GM19238 (cell line): ENCODE measurements around the gene ANGPTL8.

Source experiments
- DNase-seq: peaks from one replicate; pipeline ENCODE4 v3.0.0; 2011; ENCODE audit warnings: low spot score; ENCODE audit not compliant: insufficient read length

Gene ANGPTL8

DNA sequence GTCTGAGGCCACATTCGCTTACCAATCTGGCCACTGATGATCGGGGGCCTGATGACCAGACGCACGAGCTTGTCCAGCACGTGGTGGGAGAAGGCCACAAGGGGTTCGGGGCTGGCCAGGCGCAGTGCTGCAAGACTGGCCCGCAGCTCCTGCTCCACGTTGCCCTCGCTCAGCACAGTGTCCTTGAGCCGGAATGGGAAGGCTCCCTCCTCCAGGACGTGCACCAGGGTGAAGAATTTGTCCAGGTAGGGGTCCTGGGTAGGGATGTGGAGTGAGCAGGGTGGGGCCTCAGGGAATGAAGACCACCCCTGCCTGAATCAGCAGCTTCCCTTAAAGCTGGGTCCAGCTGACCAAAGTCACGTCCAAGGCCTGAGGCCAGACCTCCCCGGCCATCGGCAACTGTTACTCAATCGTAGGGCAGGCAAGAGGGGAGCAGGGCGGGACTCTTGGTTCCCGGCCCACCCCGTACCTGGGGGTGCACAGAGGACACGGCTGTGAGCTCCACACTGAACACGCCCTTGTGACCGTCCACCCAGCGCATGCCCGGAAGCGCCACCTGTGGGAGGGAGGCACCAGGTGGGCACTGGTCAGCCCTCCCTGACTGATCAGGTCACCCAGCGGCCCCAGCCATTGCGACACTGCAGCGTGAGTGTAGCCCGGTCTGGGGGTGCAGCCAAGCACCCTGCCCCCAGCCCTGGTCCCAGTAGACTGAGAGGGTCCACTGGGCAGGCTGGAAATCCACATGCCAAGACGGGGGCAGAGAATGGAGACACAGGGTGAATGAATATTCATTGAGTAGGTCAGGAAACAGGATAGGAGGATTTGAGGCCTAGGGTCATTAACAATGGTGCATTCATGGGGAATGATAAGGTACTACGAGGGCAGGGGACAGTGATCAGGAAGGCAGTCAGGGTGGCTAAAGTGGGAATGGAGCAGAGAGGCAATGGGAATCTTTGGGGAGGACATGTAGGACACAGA, 2.8 kb upstream of the ANGPTL8 start:
- DNase-seq = no peak

DNA sequence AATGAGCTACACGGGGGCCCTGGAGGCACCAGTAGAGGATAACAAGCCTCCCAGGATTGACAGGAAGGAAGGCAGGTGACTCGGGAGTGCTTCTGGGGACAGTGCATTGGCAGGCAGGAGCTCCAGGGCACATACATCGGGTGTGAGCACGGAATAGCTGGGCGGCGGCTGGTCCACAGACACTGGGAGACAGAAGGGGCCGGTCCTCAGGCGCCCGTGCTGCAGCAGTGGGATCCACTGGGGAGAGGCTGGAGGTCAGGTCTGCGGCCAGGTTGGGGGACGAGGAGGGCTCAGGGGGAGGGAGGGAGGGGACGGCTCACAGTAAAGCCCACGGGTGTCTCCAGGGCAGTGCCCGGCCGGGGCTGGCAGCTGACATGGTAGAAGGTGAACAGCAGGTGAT, 2.1 kb upstream of the ANGPTL8 start:
- no peak for DNase-seq

DNA sequence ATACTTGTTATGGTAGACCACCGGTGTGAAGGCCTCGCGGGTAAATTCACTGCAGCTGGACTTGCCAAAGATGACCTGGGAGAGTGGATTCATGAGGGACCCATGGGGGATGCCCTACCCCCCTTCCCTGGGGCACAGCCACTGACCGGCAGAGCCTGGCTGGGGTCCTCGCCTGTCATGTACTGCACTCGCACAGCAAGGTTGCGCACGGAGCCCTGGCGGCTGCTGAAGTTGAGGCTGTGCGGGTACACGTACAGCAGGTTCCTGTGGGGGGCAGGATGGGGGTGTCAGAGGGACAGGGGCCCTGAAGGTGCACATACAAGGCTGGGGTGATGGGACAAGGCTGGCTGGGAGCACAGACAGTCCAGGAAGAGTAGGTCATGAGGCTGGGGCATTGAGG, 1.4 kb upstream of the ANGPTL8 start:
- DNase-seq = no peak

DNA sequence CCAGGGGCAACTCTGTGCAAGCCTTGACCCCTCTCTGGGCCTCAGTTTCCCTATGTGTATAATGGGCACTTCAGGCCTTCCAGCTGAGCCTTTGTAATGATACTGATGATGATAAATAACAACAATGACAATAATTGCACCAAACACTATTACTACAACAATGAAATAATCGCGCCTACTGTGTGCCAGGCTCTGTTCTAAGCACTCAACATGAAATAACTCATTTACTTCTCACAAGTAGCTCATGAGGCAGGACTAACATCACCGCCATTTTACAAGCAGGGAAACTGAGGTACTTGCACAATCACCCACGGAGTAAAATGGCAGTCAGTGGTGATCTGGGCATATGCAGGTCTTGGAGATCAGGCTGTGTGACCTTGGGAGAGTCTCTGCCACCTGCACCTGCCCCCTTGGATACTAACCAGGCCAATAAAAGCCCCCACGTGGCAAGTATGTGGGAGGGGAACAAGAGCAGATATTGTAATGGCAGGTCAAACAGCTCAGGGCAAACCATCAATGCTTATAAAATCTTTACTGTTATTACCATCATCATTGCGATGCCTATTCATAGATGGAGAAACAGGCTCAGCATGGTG, 540 bp upstream of the ANGPTL8 start:
- no peak for DNase-seq

DNA sequence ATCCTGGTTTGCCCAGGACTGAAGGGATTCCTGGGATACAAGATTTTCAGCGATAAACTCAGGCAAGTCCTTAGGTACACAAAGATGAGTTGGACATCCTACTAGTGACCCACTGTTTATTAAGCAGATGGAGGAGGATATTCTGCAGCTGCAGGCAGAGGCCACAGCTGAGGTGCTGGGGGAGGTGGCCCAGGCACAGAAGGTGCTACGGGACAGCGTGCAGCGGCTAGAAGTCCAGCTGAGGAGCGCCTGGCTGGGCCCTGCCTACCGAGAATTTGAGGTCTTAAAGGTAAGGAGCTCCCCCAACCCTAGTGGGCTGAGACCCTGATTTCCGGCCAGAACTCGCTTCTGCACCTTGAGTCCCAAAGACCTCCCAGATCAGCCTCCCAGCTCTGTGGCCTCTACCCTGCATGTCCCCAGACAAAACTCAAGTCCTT, 607 bp downstream of the ANGPTL8 start:
- DNase-seq = no peak

DNA sequence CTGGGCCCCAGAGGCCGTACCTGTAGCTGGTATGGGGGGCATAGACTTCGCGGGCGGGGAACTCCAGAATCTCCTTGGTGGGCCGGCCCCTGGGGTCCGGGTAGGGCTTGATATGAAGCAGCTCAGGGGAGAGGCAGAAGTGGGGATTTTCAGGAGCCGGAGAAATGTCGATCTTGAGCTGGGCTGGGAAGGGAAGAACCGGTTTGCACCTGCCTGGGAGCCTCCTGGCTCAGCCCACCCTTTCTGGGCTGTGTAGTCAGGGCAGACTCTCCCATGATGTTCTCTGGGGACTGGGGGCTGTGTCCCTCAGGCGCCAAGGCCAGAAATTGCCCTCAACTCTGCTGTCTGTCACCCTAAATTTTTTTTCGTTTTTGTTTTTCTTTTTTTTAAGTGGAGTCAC, 2.6 kb downstream of the ANGPTL8 start:
- no peak for DNase-seq

DNA sequence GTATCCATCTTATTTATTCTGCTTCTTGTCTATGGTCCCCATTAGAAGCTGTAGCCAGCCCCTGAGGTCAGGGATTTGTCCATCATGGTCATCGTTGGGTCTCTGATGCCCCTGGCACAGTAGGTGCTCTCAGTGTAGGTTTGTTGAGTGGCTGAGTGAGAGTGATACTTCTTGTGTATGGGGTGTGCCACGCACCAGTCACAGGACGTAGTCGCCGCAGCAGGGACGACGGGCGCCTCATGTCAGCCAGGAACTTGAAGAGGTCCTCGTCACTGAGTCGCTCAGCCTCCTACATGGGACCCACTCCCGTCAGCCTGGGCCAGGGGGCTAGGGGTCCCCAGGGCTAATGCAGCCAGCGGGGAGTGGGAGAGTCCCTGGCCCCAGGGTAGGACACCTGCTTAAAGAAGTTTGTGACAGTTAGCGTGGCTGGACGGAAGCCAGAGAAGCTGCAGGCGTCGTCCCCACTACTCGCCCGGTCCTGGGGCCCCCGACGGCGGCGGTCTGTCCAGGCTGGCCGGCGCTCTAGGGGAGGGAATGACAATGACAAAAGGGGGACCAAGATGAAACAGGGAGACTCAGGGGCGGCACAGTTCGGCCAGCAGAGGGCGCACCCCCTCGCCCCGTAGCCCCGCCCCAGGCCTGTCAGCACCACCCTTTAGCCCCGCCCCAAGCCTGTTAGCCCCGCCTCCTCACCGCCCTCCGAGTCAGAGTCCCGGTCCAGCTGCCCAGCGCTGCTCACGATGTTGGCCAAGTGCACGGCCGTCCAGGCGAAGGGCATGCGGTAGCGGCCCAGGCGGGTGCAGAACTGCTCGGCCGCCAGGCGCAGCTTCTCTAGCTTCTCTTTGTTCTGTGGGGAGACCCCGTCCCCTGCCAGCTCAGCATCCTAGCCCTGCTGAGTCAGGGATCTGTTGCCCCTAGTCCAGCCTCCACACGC, 3.7 kb downstream of the ANGPTL8 start:
- DNase-seq = peak; percentile 85

DNA sequence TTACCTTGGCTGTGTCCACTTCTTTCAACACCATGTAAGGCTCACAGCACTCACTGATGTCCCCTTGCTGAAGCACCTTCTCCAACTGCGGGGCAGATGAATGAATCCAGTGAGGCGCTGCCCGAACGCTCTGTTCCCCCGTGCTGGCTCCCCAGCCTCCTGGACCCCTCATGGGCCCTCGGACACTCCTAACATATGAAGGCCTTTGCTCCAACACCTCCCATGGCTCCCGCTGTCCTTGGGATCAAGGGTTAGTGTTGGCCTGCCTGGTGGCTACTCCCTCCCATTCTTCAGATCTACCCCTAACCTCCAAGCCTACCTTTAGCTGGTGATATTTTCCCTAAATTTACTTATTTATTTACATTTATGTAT, 4.4 kb downstream of the ANGPTL8 start:
- DNase-seq = no peak

DNA sequence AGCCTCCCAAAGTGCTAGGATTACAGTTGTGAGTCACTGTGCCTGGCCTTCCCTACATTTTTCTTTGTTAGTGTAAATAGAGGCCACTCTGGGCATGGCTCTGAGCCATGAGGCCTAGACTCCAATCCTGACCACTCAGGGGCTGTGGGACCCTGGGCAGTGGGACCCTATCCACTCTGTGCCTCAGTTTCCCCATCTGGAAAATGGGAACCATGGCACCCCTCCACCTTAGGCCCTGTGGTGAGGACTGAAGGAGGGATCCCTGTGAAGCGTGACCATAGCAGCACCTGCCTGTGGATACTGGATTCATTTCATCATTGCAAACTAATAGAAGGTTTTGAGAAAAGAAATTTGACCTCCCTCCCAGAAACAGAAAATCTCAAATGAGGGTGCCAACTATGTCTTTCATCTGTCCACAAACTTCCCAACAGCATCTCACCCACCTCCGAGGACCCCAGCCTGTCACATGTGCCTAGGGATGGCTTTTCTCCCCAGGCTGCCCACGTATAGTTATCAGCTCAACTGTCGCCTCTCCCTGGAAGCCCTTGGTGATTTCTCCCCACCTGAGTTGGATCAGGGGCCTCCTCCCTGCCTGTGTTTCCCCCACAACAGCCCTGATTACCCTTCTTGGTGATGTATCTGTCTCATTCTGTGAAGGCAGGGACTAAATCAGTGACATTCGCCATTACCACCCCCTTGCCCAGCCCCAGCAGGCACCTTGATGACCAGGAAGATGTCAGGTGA, 5.6 kb downstream of the ANGPTL8 start:
- no peak for DNase-seq

DNA sequence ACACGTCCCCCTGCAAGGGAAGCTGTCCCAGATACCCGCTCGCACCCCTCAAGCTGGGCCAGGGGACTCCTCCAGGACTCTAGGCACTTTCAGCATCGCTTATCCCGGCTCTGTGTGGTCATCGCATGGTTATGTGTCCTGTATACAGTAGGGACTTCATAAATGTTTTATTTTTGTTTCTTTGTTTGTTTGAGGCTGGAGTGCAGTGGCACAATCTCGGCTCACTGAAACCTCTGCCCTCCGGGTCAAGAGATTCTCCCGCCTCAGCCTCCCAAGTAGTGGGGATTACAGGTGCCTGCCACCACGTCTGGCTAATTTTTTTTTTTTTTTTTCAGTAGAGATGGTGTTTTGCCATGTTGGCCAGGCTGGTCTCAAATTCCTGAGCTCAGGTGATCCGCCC, 7.5 kb downstream of the ANGPTL8 start:
- DNase-seq = no peak

DNA sequence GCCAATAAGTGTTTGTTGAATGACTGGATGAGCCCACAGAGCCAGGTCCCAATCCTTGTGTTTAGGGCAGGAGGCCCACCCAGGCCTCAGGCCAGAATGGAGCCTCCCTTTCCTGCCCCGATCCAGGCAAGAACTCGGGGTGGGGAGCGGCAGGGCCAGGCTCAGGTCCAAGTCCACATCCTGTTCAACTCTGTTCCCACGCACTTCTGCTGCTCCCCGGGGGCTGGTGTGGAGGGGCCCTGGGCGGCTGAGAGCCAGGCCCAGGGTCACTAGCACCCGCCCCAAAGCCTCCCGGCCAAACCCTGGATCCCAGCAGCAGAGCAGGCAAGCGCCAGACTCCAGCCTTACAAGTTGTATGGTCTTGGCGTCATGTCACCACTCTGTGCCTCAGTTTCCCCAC, 8.0 kb downstream of the ANGPTL8 start:
- no peak for DNase-seq

DNA sequence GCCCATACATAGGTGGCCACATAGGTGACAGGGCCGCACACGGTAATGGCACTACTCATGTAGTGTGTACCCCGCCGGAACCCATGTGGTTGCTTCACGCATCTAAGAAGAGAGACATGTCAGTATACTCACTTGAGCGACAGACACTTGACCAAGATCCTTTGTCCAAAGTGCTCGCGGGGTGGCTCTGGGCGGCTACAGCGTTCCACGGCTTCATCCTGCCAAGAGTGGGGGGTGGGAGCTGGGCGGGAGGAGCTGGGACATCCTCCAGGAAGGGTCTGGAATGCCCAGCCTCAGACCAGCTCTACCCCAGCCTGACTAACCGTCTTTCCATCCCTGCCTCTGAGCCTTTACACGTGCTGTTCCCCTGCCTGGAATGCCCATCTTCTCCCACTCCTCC, 8.5 kb downstream of the ANGPTL8 start:
- no peak for DNase-seq

DNA sequence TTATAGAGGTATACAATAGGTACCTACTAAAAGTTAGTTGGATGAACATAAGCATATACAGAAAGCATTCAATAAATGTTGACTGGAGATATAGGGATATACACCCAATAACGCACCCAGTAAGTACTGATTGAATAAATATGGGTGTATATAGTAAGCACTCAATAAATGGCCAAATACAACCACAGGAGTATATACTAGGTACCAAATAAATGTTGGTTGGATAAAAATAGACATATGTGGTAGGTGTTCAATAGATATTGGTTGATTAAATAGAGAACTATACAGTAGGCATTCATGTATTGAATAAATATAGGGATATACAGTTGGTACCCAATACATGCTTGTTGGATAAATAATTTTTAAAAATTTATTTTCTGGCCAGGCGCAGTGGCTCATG, 9.4 kb downstream of the ANGPTL8 start:
- no peak for DNase-seq

DNA sequence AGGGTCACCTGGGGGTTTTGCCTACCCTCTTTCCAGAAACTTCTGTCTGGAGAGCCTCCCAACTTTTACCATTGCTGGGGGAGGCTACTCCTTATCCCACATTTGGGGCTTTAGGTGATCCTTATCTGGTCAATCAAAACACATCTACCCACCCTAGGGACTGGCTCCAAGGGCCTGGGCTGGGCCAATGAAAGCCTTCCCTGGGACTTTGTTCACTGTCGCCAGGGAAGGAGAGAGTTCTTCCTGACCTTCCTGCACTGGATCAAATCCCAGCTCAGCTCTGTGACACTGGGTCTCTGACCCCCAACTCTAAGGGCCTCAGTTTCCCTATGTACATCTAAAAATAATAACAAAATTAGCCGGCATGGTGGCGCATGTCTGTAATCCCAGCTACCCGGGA, 11.8 kb downstream of the ANGPTL8 start:
- DNase-seq = no peak

DNA sequence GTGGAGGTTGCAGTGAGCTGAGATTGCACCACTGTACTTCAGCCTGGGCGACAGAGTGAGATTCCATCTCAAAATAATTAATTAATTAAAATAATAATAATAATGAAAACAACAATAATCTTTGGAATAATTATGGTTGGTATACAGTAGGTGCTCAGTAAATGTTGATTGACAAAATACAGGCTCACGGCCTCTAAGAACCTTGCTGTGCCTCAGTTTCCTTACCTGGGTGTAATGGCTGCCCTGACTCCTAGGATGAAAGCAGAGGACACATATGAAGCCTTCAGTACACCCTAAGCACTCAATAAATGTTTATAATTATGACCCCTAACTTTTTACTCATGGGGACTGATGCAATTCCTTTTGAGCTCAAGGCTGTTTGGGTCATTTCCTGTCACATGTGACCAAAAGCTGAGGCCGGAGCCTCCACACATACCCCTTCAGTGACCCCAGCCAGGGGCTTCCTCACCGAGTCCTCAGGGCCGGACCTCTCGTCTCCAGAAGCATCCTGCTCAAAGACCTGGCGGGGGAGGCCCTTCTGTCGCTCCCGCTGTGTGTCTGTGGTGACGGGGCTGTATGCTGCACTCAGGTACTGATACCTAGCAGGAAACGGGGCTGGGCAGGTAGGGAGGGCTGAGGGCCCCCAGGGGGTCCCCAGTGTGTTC, 12.4 kb downstream of the ANGPTL8 start:
- DNase-seq = no peak

DNA sequence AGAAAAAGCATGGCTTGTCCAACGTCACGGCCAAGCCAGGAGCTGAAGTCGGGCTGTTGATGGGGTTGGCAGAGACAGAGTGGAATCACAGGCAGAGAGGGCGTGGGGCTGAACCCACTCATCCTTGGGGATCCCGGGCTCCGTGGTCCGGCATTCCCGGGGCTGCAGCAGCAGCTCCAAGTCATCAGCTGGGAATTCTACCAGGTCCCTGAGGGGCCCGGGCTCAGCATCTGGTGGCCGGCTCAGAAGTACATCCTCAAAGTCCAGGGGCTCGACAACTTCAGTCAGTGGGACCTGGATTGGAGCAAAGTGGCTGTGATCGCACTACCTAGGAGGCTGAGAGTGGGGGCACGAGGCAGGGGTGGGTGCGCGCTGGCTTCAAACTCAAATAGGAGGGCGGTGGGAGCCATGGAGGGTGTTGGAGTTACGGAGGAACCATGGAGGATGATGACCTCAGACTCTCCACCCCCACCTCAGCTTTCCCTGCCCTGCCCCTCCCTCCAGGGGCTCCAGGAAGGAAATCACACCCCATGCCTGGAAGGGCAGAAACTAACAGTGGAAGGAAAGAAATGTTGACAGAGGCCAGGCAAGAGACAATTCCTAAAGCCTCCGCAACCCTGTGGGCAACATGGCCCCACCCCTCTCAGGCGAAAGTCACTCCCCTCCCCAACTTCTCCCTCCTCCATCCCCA, 13.4 kb downstream of the ANGPTL8 start:
- DNase-seq = no peak

DNA sequence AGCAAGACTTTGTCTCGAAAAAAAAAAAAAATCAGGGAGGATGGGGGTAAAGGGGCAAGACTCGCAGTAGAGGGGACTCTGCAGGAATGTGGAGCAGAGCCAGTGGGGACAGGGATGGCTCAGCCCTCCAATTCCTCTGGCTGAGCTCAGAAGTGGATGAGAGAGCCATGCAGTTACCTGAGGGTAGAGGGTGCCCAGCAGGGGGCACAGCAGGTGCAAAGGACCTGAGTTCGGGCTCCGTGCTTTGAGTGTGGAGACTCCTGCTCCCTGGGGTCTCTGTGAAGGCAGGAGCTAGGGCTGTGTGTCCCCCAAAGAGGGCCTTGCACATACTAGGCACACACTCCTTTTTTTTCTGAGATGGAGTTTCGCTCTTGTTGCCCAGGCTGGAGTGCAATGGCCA, 15.2 kb downstream of the ANGPTL8 start:
- no peak for DNase-seq

DNA sequence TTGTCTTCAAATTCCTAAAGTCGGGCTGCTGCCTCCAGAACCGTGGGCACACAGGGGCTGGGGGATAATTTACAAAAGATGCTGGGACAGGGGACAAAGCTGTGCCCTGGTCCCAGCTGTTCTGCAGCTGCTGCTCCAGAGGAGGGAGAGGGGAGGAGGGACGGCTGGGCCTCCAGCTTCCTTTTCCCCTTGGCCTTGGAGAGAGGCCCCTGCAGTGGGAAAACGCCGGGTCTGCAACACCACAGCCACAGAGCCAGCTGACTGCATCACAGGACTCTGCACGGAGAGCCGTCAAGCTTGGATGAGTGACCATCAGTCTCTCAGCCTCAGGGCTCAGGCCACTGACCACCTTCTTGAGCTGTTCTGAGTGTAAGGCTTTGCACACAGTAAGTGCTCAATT, 16.8 kb downstream of the ANGPTL8 start:
- no peak for DNase-seq

DNA sequence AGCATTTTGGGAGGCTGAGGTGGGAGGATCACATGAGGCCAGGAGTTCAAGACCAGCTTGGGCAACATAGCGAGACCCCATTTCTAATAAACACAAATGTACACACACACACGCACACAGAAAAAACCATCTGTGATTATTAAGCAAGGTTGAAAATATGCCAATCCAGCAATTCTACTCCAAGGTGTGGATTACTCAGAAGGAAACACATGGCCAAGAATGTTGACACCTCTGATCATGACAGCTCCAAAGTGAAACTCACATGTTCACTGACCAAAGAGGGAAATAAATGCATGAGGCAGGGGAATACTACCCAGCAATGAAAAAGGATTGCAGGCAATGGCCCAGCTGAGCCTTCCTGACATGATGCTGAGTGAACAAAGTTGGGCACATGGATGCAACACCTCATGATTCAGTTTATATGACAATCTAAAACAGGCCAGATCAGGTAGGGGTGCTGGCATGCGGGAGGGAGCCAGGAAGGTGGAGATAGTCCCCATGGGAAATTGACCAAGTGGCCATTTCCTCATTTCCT, 18.5 kb downstream of the ANGPTL8 start:
- DNase-seq = no peak

DNA sequence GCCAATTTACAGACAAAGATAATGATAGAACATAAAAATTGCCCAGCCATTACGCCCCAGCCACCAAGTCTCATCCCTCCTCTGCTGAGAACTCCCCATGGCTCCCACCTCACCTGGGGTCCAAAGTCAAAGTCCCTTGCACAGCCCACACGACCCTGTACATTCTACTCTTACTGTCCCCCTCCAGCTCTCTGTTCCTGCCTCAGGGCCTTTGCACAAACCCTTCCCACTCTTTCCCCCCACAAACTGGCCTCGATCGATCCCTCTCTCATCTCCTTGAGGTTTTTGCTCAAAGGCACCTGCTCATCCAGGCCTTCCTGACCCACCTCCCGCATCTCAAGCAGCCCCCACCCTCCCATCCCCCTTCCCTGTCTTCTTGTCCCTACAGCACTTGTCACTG, 21.6 kb downstream of the ANGPTL8 start:
- no peak for DNase-seq
